ENCODE results near the gene MRTFB.

GRCh38 chr16:14043278-14043677 lies 27.8 kb upstream of the MRTFB start:
- TF ChIP-seq, protein P1, sequence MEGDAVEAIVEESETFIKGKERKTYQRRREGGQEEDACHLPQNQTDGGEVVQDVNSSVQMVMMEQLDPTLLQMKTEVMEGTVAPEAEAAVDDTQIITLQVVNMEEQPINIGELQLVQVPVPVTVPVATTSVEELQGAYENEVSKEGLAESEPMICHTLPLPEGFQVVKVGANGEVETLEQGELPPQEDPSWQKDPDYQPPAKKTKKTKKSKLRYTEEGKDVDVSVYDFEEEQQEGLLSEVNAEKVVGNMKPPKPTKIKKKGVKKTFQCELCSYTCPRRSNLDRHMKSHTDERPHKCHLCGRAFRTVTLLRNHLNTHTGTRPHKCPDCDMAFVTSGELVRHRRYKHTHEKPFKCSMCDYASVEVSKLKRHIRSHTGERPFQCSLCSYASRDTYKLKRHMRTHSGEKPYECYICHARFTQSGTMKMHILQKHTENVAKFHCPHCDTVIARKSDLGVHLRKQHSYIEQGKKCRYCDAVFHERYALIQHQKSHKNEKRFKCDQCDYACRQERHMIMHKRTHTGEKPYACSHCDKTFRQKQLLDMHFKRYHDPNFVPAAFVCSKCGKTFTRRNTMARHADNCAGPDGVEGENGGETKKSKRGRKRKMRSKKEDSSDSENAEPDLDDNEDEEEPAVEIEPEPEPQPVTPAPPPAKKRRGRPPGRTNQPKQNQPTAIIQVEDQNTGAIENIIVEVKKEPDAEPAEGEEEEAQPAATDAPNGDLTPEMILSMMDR (IDR thresholded peaks at IDR 0.05; ENCODE audit: insufficient read depth, low read length), result no peak
- TF ChIP-seq REST (IDR thresholded peaks at IDR 0.05; ENCODE audit: insufficient replicate concordance, low read depth) (no peak), GABPA (IDR thresholded peaks at IDR 0.05; ENCODE audit: low read depth) (no peak), POLR2AphosphoS5 (IDR thresholded peaks at IDR 0.05; ENCODE audit: low read depth) (no peak), SPI1 (IDR thresholded peaks at IDR 0.05; ENCODE audit: borderline replicate concordance, low read depth) (no peak)

Data from HL-60 (cell line).